ENCODE measurements around the gene TMEM31. TPM values are rescaled to one million over a fixed set of nuclear protein-coding genes. Genes with fewer than 3 reads are reported as not detected.

The TMEM31 gene
- total and polyA plus RNA-seq, 2 experiments from 2014 or later, result 0.60 TPM; not detected in 1

- TF ChIP-seq JUNB (IDR thresholded peaks at IDR 0.05; ENCODE audit: unreplicated experiment), result no peak
- no peak for TF ChIP-seq ZNF462 (CRISPR knock-in tag; IDR thresholded peaks at IDR 0.05)
- no peak for TF ChIP-seq ETS1 (IDR thresholded peaks at IDR 0.05)
Observed at GRCh38 chrX:103739421-103739820, 28.7 kb downstream of the TMEM31 start (continued).

GRCh38 chrX:103741879-103742278 is 31.2 kb downstream of the TMEM31 start:
- peaks cover 44% of the 10 kb centered on the region for H3K79me2 ChIP-seq (replicated peaks; ENCODE audit: insufficient read depth)
- H4K20me1 ChIP-seq (replicated peaks; ENCODE audit: insufficient read depth), result peaks cover 10% of the 10 kb centered on the region; the same call in 1 of the 2 replicates
- Mint-ChIP-seq H3K4me3 (peak overlapping the region; percentile 89), H3K9me3 (no peaks in the 10 kb centered on the region), H3K4me1 (peaks cover 34% of the 10 kb centered on the region), H3K36me3 (ENCODE audit: low read depth) (peaks cover 6% of the 10 kb centered on the region; the same call in 2 of the 3 replicates), H3K27ac (peak overlapping the region; percentile 98), H3K27me3 (ENCODE audit: insufficient read depth, low read depth, poor library complexity) (no peaks in the 10 kb centered on the region)
- no peaks in the 10 kb centered on the region for H3K27me3 ChIP-seq (ENCODE audit: insufficient read depth)
- peak overlapping the region; percentile 94 for H3K27ac ChIP-seq (ENCODE audit: low read depth)
- H2AFZ ChIP-seq, result no peak overlapping the region
- ATAC-seq (peak; percentile 52), DNase-seq (ENCODE audit: low spot score) (no peak)
- peaks cover 8% of the 10 kb centered on the region; the same call in 1 of the 2 replicates for H3F3A ChIP-seq (replicated peaks; ENCODE audit: low read depth)
- no peaks in the 10 kb centered on the region for H3K9me2 ChIP-seq (ENCODE audit: insufficient read depth)
- peaks cover 9% of the 10 kb centered on the region; the same call in 1 of the 2 replicates for H3K4me1 ChIP-seq (ENCODE audit: insufficient read depth)
- peak overlapping the region; percentile 59 for H3K4me2 ChIP-seq
- H3K36me3 ChIP-seq (ENCODE audit: insufficient read depth), result no peaks in the 10 kb centered on the region
- peak overlapping the region; percentile 35; the same call in 1 of the 2 replicates for H3K4me3 ChIP-seq
- TF ChIP-seq ETS1 (IDR thresholded peaks at IDR 0.05) (no peak), ZNF114 (CRISPR knock-in tag; IDR thresholded peaks at IDR 0.05) (no peak), CREB1 (CRISPR knock-in tag; IDR thresholded peaks at IDR 0.05; ENCODE audit: low read depth) (no peak), EZH2phosphoT487 (IDR thresholded peaks at IDR 0.05; ENCODE audit: unreplicated experiment) (no peak), STAT1 (IDR thresholded peaks at IDR 0.05; ENCODE audit: unreplicated experiment) (no peak), JUNB (IDR thresholded peaks at IDR 0.05; ENCODE audit: unreplicated experiment) (no peak), CTCF (conservative IDR thresholded peaks at IDR 0.05; ENCODE audit: low read depth in 2 of 2) (no peak), ZNF331 (CRISPR knock-in tag; IDR thresholded peaks at IDR 0.05; ENCODE audit: low read depth) (no peak), EZH2 (IDR thresholded peaks at IDR 0.05; ENCODE audit: low read depth, unreplicated experiment) (no peak), NANOG (IDR thresholded peaks at IDR 0.05; ENCODE audit: borderline replicate concordance) (no peak)

All from GM23338 (cell line).